ENCODE data around the gene SRGAP3.

SRGAP3 gene

DNA sequence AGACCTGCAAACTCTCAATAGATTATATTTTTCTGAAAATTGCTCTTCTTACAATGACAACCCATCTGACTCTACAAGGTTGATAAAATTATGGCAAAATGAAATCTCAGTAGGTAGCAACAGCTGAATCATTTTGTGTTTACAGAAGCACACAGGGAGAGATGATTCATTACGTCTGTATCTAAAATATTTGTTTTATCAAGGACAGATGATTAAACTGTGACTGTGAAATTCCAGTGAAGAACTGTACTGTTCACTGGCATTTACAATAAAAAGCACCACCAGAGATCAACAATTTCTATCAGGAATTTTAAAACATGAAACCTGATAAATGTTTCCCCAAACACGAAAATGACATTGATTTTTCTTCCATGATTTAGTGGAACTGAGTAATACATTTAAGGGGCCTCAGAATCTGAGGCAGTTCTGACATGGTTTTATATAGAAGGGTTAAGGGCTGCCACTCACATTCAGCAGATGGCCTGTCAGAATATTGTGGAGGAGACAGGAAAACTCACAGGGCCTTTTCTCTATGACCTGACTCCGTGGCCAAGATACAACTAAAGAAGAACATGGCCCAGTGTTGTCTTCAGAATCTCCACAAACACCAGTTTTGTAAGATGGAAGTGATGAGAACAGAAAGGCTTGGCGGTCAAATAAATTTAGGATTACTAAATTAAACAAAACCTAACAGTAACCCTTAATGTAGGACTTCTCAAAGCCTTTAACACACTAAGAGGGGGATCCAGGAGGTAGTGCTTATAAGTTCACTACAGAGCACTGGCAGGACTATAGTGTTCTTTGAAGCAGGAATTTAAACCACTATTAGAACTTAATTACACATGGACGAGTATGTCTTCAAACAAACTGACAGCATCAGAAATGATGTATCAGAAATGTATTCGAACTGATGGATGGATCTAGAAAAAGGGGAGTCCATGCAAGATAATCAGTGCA lies 312.1 kb downstream of the SRGAP3 start:
- DNase-seq (ENCODE audit: low read depth, low spot score), result no peak

- DNase-seq (ENCODE audit: low read depth, low spot score), result no peak
Observed at GRCh38 chr3:8932507-8932906, 316.9 kb downstream of the SRGAP3 start.

GRCh38 chr3:8931342-8931741 lies 318.1 kb downstream of the SRGAP3 start:
- no peak for DNase-seq (ENCODE audit: low read depth, low spot score)
